H1 (cell line): ENCODE results near the gene MAP3K13. TPM values are rescaled to one million over a fixed set of nuclear protein-coding genes. Genes with fewer than 3 reads are reported as not detected.

Experiments used
- CTCF ChIA-PET: fragments of 300-600 bp; sonication (Branson Sonifier 250); formaldehyde crosslinking; loops from one replicate; lab custom pipeline; 2021; ENCODE audit not compliant: partially characterized antibody; lab: Charles Lee
- POLR2A ChIA-PET: fragments of 300-600 bp; sonication (Branson Sonifier 250); formaldehyde crosslinking; loops from one replicate; lab custom pipeline; 2021; ENCODE audit warnings: inconsistent platforms; ENCODE audit not compliant: partially characterized antibody; lab: Charles Lee
- DNase-seq, 2 experiments: peaks; one replicate each; pipeline versions ENCODE4 v3.0.0 to v3.0.0-alpha.2; 2010 to 2022; ENCODE audit warnings: low spot score in 2 of 2, low read depth in 1 of 2, mixed read lengths in 1 of 2
- FAIRE-seq: peaks from 2 replicates; lab custom pipeline; 2011; peaks lifted over from hg19 to GRCh38; lab: Jason Lieb, UNC
- H2AFZ ChIP-seq: 2 replicates; pipeline ENCODE4 v1.8.1; 2012; ENCODE audit warnings: low read length, inconsistent platforms
- H2AK5ac ChIP-seq: 2 replicates; pipeline ENCODE4 v1.6.1; 2013; ENCODE audit warnings: low read depth, low read length
- H2BK120ac ChIP-seq: replicated peaks from 2 replicates; pipeline ENCODE3; 2013; ENCODE audit warnings: low read depth, low read length, inconsistent platforms
- H2BK12ac ChIP-seq: 2 replicates; pipeline ENCODE4 v1.6.1; 2013; ENCODE audit warnings: low read depth, low read length
- H2BK15ac ChIP-seq: 2 replicates; pipeline ENCODE4 v1.6.1; 2013; ENCODE audit warnings: low read length
- H2BK20ac ChIP-seq: 2 replicates; pipeline ENCODE4 v1.6.1; 2013; ENCODE audit warnings: low read length
- H2BK5ac ChIP-seq: 2 replicates; pipeline ENCODE4 v1.6.1; 2013; ENCODE audit warnings: low read depth, low read length
- H3K14ac ChIP-seq: 2 replicates; pipeline ENCODE4 v1.6.1; 2013; ENCODE audit warnings: inconsistent platforms; ENCODE audit not compliant: insufficient read length
- H3K18ac ChIP-seq: 2 replicates; pipeline ENCODE4 v1.6.1; 2013; ENCODE audit warnings: low read length; ENCODE audit errors: extremely low read depth
- H3K23ac ChIP-seq: 2 replicates; pipeline ENCODE4 v1.6.1; 2013; ENCODE audit warnings: inconsistent platforms; ENCODE audit not compliant: insufficient read length
- H3K23me2 ChIP-seq: 2 replicates; pipeline ENCODE4 v1.6.1; 2013; ENCODE audit warnings: low read depth, low read length
- H3K27ac ChIP-seq: 2 replicates; pipeline ENCODE4 v1.6.1; 2011; ENCODE audit warnings: low read depth, low read length, inconsistent platforms
- H3K27me3 ChIP-seq, 4 experiments: replicated peaks in 1 of 4; 1 replicate in 1 of 4; 2 replicates in 3 of 4; pipeline versions ENCODE4 v1.6.1 to v1.8.1; 2011 to 2013; ENCODE audit warnings: low read length in 3 of 4, mild to moderate bottlenecking in 3 of 4, inconsistent platforms in 2 of 4, mixed read lengths in 2 of 4, moderate library complexity in 1 of 4; ENCODE audit not compliant: control insufficient read depth in 3 of 4, insufficient read depth in 3 of 4; ENCODE audit errors: extremely low read depth in 1 of 4
- H3K36me3 ChIP-seq, 4 experiments: 2 replicates each; pipeline versions ENCODE4 v1.6.1 to v1.8.1; 2011 to 2013; ENCODE audit warnings: mild to moderate bottlenecking in 4 of 4, low read length in 3 of 4, moderate library complexity in 2 of 4, control low read depth in 1 of 4, inconsistent platforms in 1 of 4; ENCODE audit not compliant: insufficient read depth in 4 of 4, control insufficient read depth in 2 of 4
- H3K4ac ChIP-seq: replicated peaks from 2 replicates; pipeline ENCODE3; 2013; ENCODE audit warnings: low read length, low read depth, mixed read lengths, inconsistent platforms; ENCODE audit not compliant: insufficient read length
- H3K4me1 ChIP-seq, 4 experiments: replicated peaks in 1 of 4; 1 replicate in 1 of 4; 2 replicates in 3 of 4; pipeline versions ENCODE4 v1.6.1 to v1.8.1; 2011 to 2013; ENCODE audit warnings: low read length in 3 of 4, inconsistent platforms in 2 of 4, mixed read lengths in 1 of 4; ENCODE audit not compliant: insufficient read depth in 4 of 4, control insufficient read depth in 3 of 4
- H3K4me2 ChIP-seq, 2 experiments: 2 replicates each; pipeline versions ENCODE4 v1.6.1 to v1.8.1; 2011 to 2013; ENCODE audit warnings: low read depth in 2 of 2, low read length in 2 of 2, control low read depth in 1 of 2, inconsistent platforms in 1 of 2, mild to moderate bottlenecking in 1 of 2; ENCODE audit not compliant: insufficient read depth in 1 of 2
- H3K4me3 ChIP-seq, 4 experiments: fragments of 200-600, 300-600 bp in 1 of 4; sonication (generic), shearing (Covaris generic), sonication (Bioruptor Twin) in 1 of 4; 2 replicates each; pipeline versions ENCODE4 v1.5.1 to v1.8.1; 2011 to 2016; ENCODE audit warnings: low read length in 4 of 4, low read depth in 3 of 4, control low read depth in 2 of 4, inconsistent platforms in 2 of 4, mild to moderate bottlenecking in 2 of 4, mixed read lengths in 1 of 4, moderate library complexity in 1 of 4; ENCODE audit not compliant: insufficient read depth in 2 of 4; ENCODE audit errors: extremely low read depth in 1 of 4
- H3K56ac ChIP-seq: replicated peaks from 2 replicates; pipeline ENCODE3; 2013; ENCODE audit warnings: low read depth, mild to moderate bottlenecking, mixed read lengths, low read length, inconsistent platforms; ENCODE audit not compliant: insufficient read length
- H3K79me1 ChIP-seq: 2 replicates; pipeline ENCODE4 v1.6.1; 2013; ENCODE audit warnings: low read depth, low read length, control low read depth
- H3K79me2 ChIP-seq, 2 experiments: 2 replicates each; pipeline versions ENCODE4 v1.6.1 to v1.8.1; 2012 to 2013; ENCODE audit warnings: low read length in 2 of 2, mild to moderate bottlenecking in 2 of 2, inconsistent platforms in 1 of 2; ENCODE audit not compliant: insufficient read depth in 2 of 2, control insufficient read depth in 1 of 2
- H3K9ac ChIP-seq, 4 experiments: replicated peaks in 1 of 4; 1 replicate in 1 of 4; 2 replicates in 3 of 4; pipeline versions ENCODE4 v1.6.1 to v1.8.1; 2011 to 2013; ENCODE audit warnings: low read depth in 3 of 4, low read length in 3 of 4, control low read depth in 2 of 4, mild to moderate bottlenecking in 2 of 4, moderate library complexity in 2 of 4, inconsistent platforms in 1 of 4; ENCODE audit errors: extremely low read depth in 1 of 4
- H3K9me3 ChIP-seq, 2 experiments: 2 replicates each; pipeline versions ENCODE4 v1.6.1 to v1.8.1; 2012 to 2013; ENCODE audit warnings: mild to moderate bottlenecking in 2 of 2, moderate library complexity in 2 of 2, control low read depth in 1 of 2, inconsistent platforms in 1 of 2, low read depth in 1 of 2, low read length in 1 of 2, mixed read lengths in 1 of 2; ENCODE audit not compliant: insufficient read depth in 2 of 2
- H4K20me1 ChIP-seq, 2 experiments: replicated peaks in 1 of 2; 2 replicates each; pipeline versions ENCODE3 to v1.8.1; 2011 to 2013; ENCODE audit warnings: inconsistent platforms in 2 of 2, low read length in 2 of 2, mild to moderate bottlenecking in 1 of 2; ENCODE audit not compliant: insufficient read depth in 2 of 2, control insufficient read depth in 1 of 2
- H4K5ac ChIP-seq: 2 replicates; pipeline ENCODE4 v1.6.1; 2013; ENCODE audit warnings: low read length, low read depth, mixed read lengths, inconsistent platforms; ENCODE audit not compliant: insufficient read length
- H4K8ac ChIP-seq: 2 replicates; pipeline ENCODE4 v1.8.0; 2013; ENCODE audit warnings: mild to moderate bottlenecking, moderate library complexity, low read length, inconsistent platforms; ENCODE audit not compliant: insufficient read depth; ENCODE audit errors: extremely low read depth
- H4K91ac ChIP-seq: replicated peaks from 2 replicates; pipeline ENCODE3; 2013; ENCODE audit warnings: low read length, mixed read lengths, inconsistent platforms; ENCODE audit not compliant: insufficient read length
- EZH2 ChIP-seq: fragments of 200-600 bp; sonication (generic); IDR thresholded peaks from 2 replicates; pipeline ENCODE4 v1.7.1; 2012; ENCODE audit warnings: low read depth, mild to moderate bottlenecking, moderate library complexity, low read length, inconsistent platforms; ENCODE audit not compliant: severe bottlenecking
- HDAC6 ChIP-seq: IDR thresholded peaks from one replicate; pipeline ENCODE4 v1.7.1; 2012; ENCODE audit warnings: low read depth, mild to moderate bottlenecking, inconsistent platforms, low read length, moderate library complexity
- KDM1A ChIP-seq: fragments of 200-600, 300-600 bp; sonication (generic); IDR thresholded peaks from 2 replicates; pipeline ENCODE4 v1.7.1; 2016; ENCODE audit warnings: mild to moderate bottlenecking, low read length, borderline replicate concordance
- MAFK ChIP-seq: IDR thresholded peaks from 2 replicates; pipeline ENCODE4 v1.6.1; 2012; ENCODE audit warnings: low read depth, mild to moderate bottlenecking, improper control_type of control experiment, low read length
- RFX5 ChIP-seq: IDR thresholded peaks from 2 replicates; pipeline ENCODE4 v1.6.1; 2011; ENCODE audit warnings: low read depth, low read length, improper control_type of control experiment, borderline replicate concordance
- SIX5 ChIP-seq: IDR thresholded peaks from 2 replicates; pipeline ENCODE4 v1.6.1; 2011; ENCODE audit warnings: mild to moderate bottlenecking, low read depth, low read length
- SP4 ChIP-seq: IDR thresholded peaks from 2 replicates; pipeline ENCODE4 v1.6.1; 2012; ENCODE audit warnings: low read length, inconsistent platforms
- WGBS, 2 experiments: shearing (Covaris generic) in 1 of 2; methylation state at CpG; one replicate each; pipeline versions ENCODE4 v1.1.6 to v1.1.7; 2013 to 2015; ENCODE audit warnings: low lambda C conversion rate in 2 of 2, mixed read lengths in 2 of 2, inconsistent platforms in 1 of 2, low coverage in 1 of 2, missing lambda C conversion rate in 1 of 2; ENCODE audit not compliant: insufficient replicate concordance in 2 of 2, insufficient coverage in 1 of 2, insufficient read length in 1 of 2; ENCODE audit errors: extremely low coverage in 1 of 2, missing lambda C conversion rate in 1 of 2; 5-methylcytosine and 5-hydroxymethylcytosine counted together
- polyA plus RNA-seq, 7 experiments: library from polyadenylated mRNA; depleted of rRNA in 3 of 7; stranded (reverse) in 5 of 7; unstranded in 2 of 7; fragments of >200 nt in 5 of 7; fragments of 200-250 nt in 2 of 7; gene quantifications; 1 replicate in 5 of 7; 2 replicates in 1 of 7; 4 replicates in 1 of 7; pipeline versions ENCODE4 v1.2.1 to v1.2.3, GENCODE V29; 2011 to 2013; ENCODE audit warnings: missing spikeins in 2 of 7, mixed read lengths in 2 of 7
- total RNA-seq: library from RNA; stranded (reverse); fragmentation: NEBNext Ultra II Directional; extraction: Animal tissue kit (Norgen Biotek cat#: 25700); gene quantifications from 2 replicates; pipeline ENCODE4 v1.2.1, GENCODE V29; 2021

The MAP3K13 gene
- total and polyA plus RNA-seq, 2 of the 8 experiments (the other 6 are each of a cell fraction or from before 2014, with no cell fraction given): 6.8 to 17.9 TPM

DNA sequence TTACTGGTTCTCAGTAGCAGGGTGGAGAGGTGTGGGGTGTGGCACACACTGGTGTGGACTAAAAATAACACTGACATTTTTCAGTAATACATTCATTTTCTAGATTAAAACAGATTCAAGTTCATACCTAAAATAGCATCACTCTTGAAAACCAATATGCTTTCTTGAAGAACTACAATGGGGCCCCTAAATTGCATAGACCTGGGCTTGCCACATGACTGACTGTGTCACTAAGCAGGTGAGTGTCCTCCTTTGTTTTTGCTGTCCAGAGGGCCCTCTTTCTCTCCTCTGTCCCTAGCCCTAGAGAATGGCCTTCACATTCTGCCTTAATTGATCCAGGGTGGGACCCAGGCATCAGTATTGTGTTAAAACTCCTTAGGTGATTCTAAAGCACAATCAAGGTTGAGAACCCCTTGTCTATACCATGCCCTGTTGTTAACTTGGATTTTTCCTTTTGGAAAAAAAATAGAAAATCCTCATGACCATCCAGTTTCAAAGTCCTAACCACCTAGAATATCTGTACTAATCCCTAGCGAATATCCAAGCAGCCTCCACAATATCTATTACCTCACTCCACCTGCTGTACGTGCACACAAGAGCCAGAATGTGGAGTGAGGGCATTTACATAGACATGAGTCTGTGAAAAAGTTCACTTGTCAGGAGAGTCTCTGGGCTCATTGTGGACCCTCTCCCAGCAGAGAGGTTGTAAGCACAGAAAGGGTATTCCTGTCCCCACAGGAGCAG lies 154.6 kb downstream of the MAP3K13 start:
- Histone ChIP-seq H2BK120ac (no peak overlapping the region), H3K4ac (no peak overlapping the region), H4K8ac (no peak overlapping the region), H4K91ac (no peak overlapping the region), H4K5ac (no peak overlapping the region), H3K36me3 (no peaks in the 10 kb centered on the region), H3K18ac (no peak overlapping the region), H3K56ac (no peak overlapping the region), H3K79me1 (no peaks in the 10 kb centered on the region), H3K9me3 (no peaks in the 10 kb centered on the region), H3K27me3 (no peaks in the 10 kb centered on the region), H3K27ac (no peak overlapping the region), H3K23ac (no peak overlapping the region), H3K4me3 (no peak overlapping the region), H2BK12ac (no peak overlapping the region), H3K79me2 (no peaks in the 10 kb centered on the region), H2BK15ac (no peak overlapping the region), H3K4me1 (no peaks in the 10 kb centered on the region), H2AFZ (no peak overlapping the region), H3K14ac (no peak overlapping the region), H4K20me1 (no peaks in the 10 kb centered on the region), H2AK5ac (no peak overlapping the region), H3K4me2 (no peak overlapping the region), H2BK20ac (no peak overlapping the region), H2BK5ac (no peak overlapping the region), H3K9ac (no peak overlapping the region), H3K23me2 (no peaks in the 10 kb centered on the region; the same call in 1 of the 2 replicates)
- DNase-seq: no peak
- 88% methylated on average over 2 of the region's 2 CpGs; no CpG with 5 or more reads in 1 of the 2 experiments for WGBS, 2 experiments
- TF ChIP-seq SP4: no peak
- TF ChIP-seq KDM1A: no peak
- no peak for TF ChIP-seq EZH2
- no peak for TF ChIP-seq SIX5
- TF ChIP-seq HDAC6: no peak
- TF ChIP-seq RFX5: no peak
- TF ChIP-seq MAFK: no peak
- no peak for FAIRE-seq
- CTCF ChIA-PET: interaction anchor here (1.2 to 1.5 kb wide), 2 partner anchors 13 to 48 kb away, joined by 3 to 7 read pairs; no protein-coding TSS in a partner anchor
- POLR2A ChIA-PET: no interaction called here
